Common myeloid progenitor, CD34-positive (primary cell): ENCODE data around the gene SEMA4D.
A peak's percentile ranks its signal among the peaks of the same experiment; 100 is the strongest.

Experiments
- CTCF ChIA-PET: fragments of 350-600 bp; sonication (Branson Sonifier 250); formaldehyde crosslinking; loops from one replicate; lab custom pipeline; 2021; ENCODE audit warnings: antibody characterized with exemption; lab: Charles Lee
- POLR2A ChIA-PET: fragments of 350-600 bp; sonication (Branson Sonifier 250); formaldehyde crosslinking; loops from one replicate; lab custom pipeline; 2021; ENCODE audit warnings: antibody characterized with exemption; lab: Charles Lee
- DNase-seq, 3 donors: peaks; one replicate each; pipeline versions ENCODE4 v3.0.0 to v3.0.0-alpha.2; 2013
- H3K27ac ChIP-seq, 2 experiments: 1 replicate in 1 of 2; 2 replicates in 1 of 2; pipeline ENCODE4 v1.7.0; 2013; ENCODE audit warnings: inconsistent platforms in 2 of 2, low read length in 2 of 2, mild to moderate bottlenecking in 2 of 2, low read depth in 1 of 2, moderate library complexity in 1 of 2; ENCODE audit not compliant: severe bottlenecking in 2 of 2, insufficient read depth in 1 of 2, poor library complexity in 1 of 2
- H3K27me3 ChIP-seq, 5 experiments: replicated peaks in 2 of 5; 1 replicate in 3 of 5; 2 replicates in 2 of 5; pipeline versions ENCODE4 v1.6.1 to v1.7.0; 2013; ENCODE audit warnings: low read length in 4 of 5, mild to moderate bottlenecking in 2 of 5, moderate library complexity in 2 of 5, inconsistent platforms in 1 of 5; ENCODE audit not compliant: insufficient read depth in 5 of 5, control insufficient read depth in 4 of 5
- H3K36me3 ChIP-seq, 4 experiments: 1 replicate in 2 of 4; 2 replicates in 2 of 4; pipeline versions ENCODE4 v1.6.1 to v1.7.0; 2013; ENCODE audit warnings: low read length in 3 of 4, control low read depth in 1 of 4, mild to moderate bottlenecking in 1 of 4; ENCODE audit not compliant: control insufficient read depth in 4 of 4, insufficient read depth in 4 of 4
- H3K4me1 ChIP-seq, 4 experiments: 1 replicate in 3 of 4; 2 replicates in 1 of 4; pipeline versions ENCODE4 v1.6.1 to v1.7.1; 2013; ENCODE audit warnings: low read length in 3 of 4, mild to moderate bottlenecking in 3 of 4, control low read depth in 1 of 4, inconsistent platforms in 1 of 4, moderate library complexity in 1 of 4; ENCODE audit not compliant: control insufficient read depth in 4 of 4, insufficient read depth in 4 of 4; ENCODE audit errors: control extremely low read depth in 1 of 4
- H3K4me3 ChIP-seq, 7 experiments: 1 replicate in 4 of 7; 2 replicates in 3 of 7; pipeline versions ENCODE4 v1.5.1 to v1.7.0; 2013; ENCODE audit warnings: mild to moderate bottlenecking in 7 of 7, low read length in 6 of 7, moderate library complexity in 6 of 7, inconsistent platforms in 2 of 7, low read depth in 2 of 7, control low read depth in 1 of 7; ENCODE audit not compliant: insufficient read depth in 4 of 7, control insufficient read depth in 1 of 7; ENCODE audit errors: extremely low read depth in 1 of 7
- H3K9me3 ChIP-seq, 5 experiments: 1 replicate in 4 of 5; 2 replicates in 1 of 5; pipeline versions ENCODE4 v1.6.1 to v1.7.1; 2013; ENCODE audit warnings: low read length in 4 of 5, mild to moderate bottlenecking in 2 of 5, inconsistent platforms in 1 of 5, low read depth in 1 of 5, moderate library complexity in 1 of 5; ENCODE audit not compliant: control insufficient read depth in 4 of 5, insufficient read depth in 2 of 5; ENCODE audit errors: control extremely low read depth in 1 of 5
- WGBS: methylation state at CpG from one replicate; pipeline ENCODE4 v1.1.5; 2013; ENCODE audit not compliant: insufficient coverage; 5-methylcytosine and 5-hydroxymethylcytosine counted together

Gene SEMA4D

GRCh38 chr9:89536145-89536574 lies 38.2 kb upstream of the SEMA4D start:
- POLR2A ChIA-PET = interaction anchor here (0.8 kb wide), 1 partner anchor 17 kb away, joined by 4 read pairs; no protein-coding TSS in a partner anchor
- H3K4me3 ChIP-seq = peak overlapping the region in 2 of 7 experiments; percentile 30 to 59
- H3K4me1 ChIP-seq = peaks cover 10 to 70% (median 30%) of the 10 kb centered on the region in 4 experiments
- CTCF ChIA-PET = interaction anchor here (1.5 kb wide), 1 partner anchor 13 kb away, joined by 5 read pairs; no protein-coding TSS in a partner anchor
- H3K27ac ChIP-seq = peak overlapping the region in 1 of 2 experiments; percentile 10
- no peaks in the 10 kb centered on the region for H3K36me3 ChIP-seq
- DNase-seq = peak in 2 of 3 donors; percentile 70 to 81
- WGBS = 30% methylated on average over 2 of the region's 5 CpGs
- H3K27me3 ChIP-seq = no peaks in the 10 kb centered on the region
- no peaks in the 10 kb centered on the region for H3K9me3 ChIP-seq

- H3K36me3 ChIP-seq = no peaks in the 10 kb centered on the region
- WGBS = 79% methylated on average over 3 of the region's 3 CpGs
- ChIA-PET POLR2A (interaction anchor here (0.8 kb wide), 1 partner anchor 16 kb away, joined by 4 read pairs; no protein-coding TSS in a partner anchor), CTCF (interaction anchor here (1.2 to 2.1 kb wide), 4 partner anchors 9 to 107 kb away, joined by 3 to 7 read pairs (median 4); no protein-coding TSS in a partner anchor)
- no peak for DNase-seq
- H3K4me3 ChIP-seq = no peak overlapping the region
- H3K27ac ChIP-seq = no peak overlapping the region
- no peaks in the 10 kb centered on the region for H3K9me3 ChIP-seq
- no peaks in the 10 kb centered on the region for H3K27me3 ChIP-seq
- peaks cover 10 to 76% (median 32%) of the 10 kb centered on the region in 4 experiments for H3K4me1 ChIP-seq
Observed at GRCh38 chr9:89535461-89535860, 37.5 kb upstream of the SEMA4D start.

- no peaks in the 10 kb centered on the region for H3K27me3 ChIP-seq
- H3K4me3 ChIP-seq = no peak overlapping the region
- no peaks in the 10 kb centered on the region for H3K36me3 ChIP-seq
- H3K4me1 ChIP-seq = peaks cover 10 to 81% (median 37%) of the 10 kb centered on the region in 4 experiments
- WGBS = 98% methylated on average over 10 of the region's 13 CpGs
- H3K27ac ChIP-seq = no peak overlapping the region
- no peak for DNase-seq
- no peaks in the 10 kb centered on the region for H3K9me3 ChIP-seq
- ChIA-PET POLR2A (no interaction called here), CTCF (interaction anchor here (0.5 to 2.1 kb wide), 8 partner anchors 9 to 106 kb away, joined by 3 to 10 read pairs (median 4); no protein-coding TSS in a partner anchor)
Observed at GRCh38 chr9:89534515-89535287, 36.8 kb upstream of the SEMA4D start.

- Histone ChIP-seq H3K27ac (no peak overlapping the region), H3K4me1 (peaks cover 10 to 81% (median 48%) of the 10 kb centered on the region in 4 experiments), H3K36me3 (no peaks in the 10 kb centered on the region), H3K9me3 (peaks cover 0 to under 1% (median 0%) of the 10 kb centered on the region in 5 experiments), H3K27me3 (no peaks in the 10 kb centered on the region), H3K4me3 (no peak overlapping the region)
- POLR2A ChIA-PET = no interaction called here
- WGBS = 90% methylated on average over 8 of the region's 10 CpGs
- DNase-seq = no peak
- CTCF ChIA-PET = interaction anchor here (1.3 to 2.1 kb wide), 5 partner anchors 10 to 105 kb away, joined by 4 to 10 read pairs (median 5); no protein-coding TSS in a partner anchor
Observed at GRCh38 chr9:89533411-89534095, 35.6 kb upstream of the SEMA4D start.

- no peak for DNase-seq
- Histone ChIP-seq H3K9me3 (peaks cover 0 to 4% (median 2%) of the 10 kb centered on the region in 5 experiments), H3K36me3 (no peaks in the 10 kb centered on the region), H3K4me3 (no peak overlapping the region), H3K27ac (no peak overlapping the region), H3K27me3 (no peaks in the 10 kb centered on the region), H3K4me1 (peaks cover 10 to 85% (median 48%) of the 10 kb centered on the region in 4 experiments)
- POLR2A ChIA-PET = no interaction called here
- CTCF ChIA-PET = interaction anchor here (1.1 to 2.6 kb wide), 3 partner anchors 11 to 122 kb away, joined by 3 to 12 read pairs (median 5); no protein-coding TSS in a partner anchor
- WGBS = 100% methylated on average over 1 of the region's 1 CpG
Observed at GRCh38 chr9:89532944-89533343, 35.0 kb upstream of the SEMA4D start.

- Histone ChIP-seq H3K27ac (no peak overlapping the region), H3K4me3 (no peak overlapping the region), H3K36me3 (no peaks in the 10 kb centered on the region), H3K4me1 (peaks cover 10 to 85% (median 47%) of the 10 kb centered on the region in 4 experiments), H3K9me3 (peaks cover 0 to 7% (median 4%) of the 10 kb centered on the region in 5 experiments), H3K27me3 (no peaks in the 10 kb centered on the region)
- DNase-seq = peak in 1 of 3 donors; percentile 42
- POLR2A ChIA-PET = no interaction called here
- WGBS = 52% methylated on average over 3 of the region's 4 CpGs
- CTCF ChIA-PET = interaction anchor here (1.1 to 2.6 kb wide), 3 partner anchors 11 to 122 kb away, joined by 3 to 12 read pairs (median 5); no protein-coding TSS in a partner anchor
Observed at GRCh38 chr9:89532478-89532877, 34.6 kb upstream of the SEMA4D start.
